Measurements from ENCODE around the gene KIF25. TPM values are rescaled to one million over a fixed set of nuclear protein-coding genes. Genes with fewer than 3 reads are reported as not detected.

The KIF25 gene
- total RNA-seq, 4 donors from 2014 or later, result 0.17 TPM; not detected in 3

DNA sequence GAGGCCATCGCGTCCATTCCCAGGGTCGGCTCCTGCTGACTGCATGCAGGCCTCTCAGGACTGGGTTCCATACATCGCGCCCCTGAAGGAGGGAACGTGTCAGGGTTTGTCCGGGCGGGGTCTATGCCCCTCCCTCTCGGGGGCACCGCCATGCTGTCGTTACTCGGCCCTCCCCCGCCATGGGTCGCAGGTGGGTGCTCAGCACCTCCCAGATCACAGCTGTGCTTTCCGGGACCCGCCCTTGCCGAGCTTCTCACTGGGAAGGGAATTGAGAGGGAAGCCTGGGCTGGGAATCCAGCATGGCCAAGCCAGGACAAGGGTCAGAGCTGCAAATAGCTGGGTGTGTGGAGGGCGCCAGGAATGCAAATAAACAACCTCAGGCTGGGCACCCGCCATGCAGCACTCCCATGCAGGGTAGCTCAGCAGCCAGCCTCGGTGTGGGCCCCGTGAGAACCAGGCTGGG lies 81.5 kb downstream of the KIF25 start, which contains the start of gene FRMD1:
FRMD1 (minus strand) TSS at position 270 of the 463 bp plus-strand sequence; CDS start at position 152, 118 bp downstream.
- Histone ChIP-seq H3K4me3 (no peak within 1 kb of the TSS), H3K27me3 (peaks cover 0 to 5% (median 0%) of the 10 kb centered on the region in 4 donors), H3K4me1 (peaks cover 0 to 7% (median 0%) of the 10 kb centered on the region in 4 donors), H3K36me3 (no peaks in the 10 kb centered on the region), H3K9me3 (no peaks in the 10 kb centered on the region), H3K27ac (replicated peaks in 1 of 4) (no peak within 1 kb of the TSS)
- intact Hi-C loops (cut with DNase I), result no loop called here
- WGBS, result 86% methylated on average over 20 of the region's 21 CpGs
- TF ChIP-seq, protein P1, sequence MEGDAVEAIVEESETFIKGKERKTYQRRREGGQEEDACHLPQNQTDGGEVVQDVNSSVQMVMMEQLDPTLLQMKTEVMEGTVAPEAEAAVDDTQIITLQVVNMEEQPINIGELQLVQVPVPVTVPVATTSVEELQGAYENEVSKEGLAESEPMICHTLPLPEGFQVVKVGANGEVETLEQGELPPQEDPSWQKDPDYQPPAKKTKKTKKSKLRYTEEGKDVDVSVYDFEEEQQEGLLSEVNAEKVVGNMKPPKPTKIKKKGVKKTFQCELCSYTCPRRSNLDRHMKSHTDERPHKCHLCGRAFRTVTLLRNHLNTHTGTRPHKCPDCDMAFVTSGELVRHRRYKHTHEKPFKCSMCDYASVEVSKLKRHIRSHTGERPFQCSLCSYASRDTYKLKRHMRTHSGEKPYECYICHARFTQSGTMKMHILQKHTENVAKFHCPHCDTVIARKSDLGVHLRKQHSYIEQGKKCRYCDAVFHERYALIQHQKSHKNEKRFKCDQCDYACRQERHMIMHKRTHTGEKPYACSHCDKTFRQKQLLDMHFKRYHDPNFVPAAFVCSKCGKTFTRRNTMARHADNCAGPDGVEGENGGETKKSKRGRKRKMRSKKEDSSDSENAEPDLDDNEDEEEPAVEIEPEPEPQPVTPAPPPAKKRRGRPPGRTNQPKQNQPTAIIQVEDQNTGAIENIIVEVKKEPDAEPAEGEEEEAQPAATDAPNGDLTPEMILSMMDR (IDR thresholded peaks at IDR 0.05), result no peak
- TF ChIP-seq POLR2A (IDR thresholded peaks at IDR 0.05; ENCODE audit: low read depth), result no peak
- DNase-seq (ENCODE audit: extremely low spot score), result no peak

DNA sequence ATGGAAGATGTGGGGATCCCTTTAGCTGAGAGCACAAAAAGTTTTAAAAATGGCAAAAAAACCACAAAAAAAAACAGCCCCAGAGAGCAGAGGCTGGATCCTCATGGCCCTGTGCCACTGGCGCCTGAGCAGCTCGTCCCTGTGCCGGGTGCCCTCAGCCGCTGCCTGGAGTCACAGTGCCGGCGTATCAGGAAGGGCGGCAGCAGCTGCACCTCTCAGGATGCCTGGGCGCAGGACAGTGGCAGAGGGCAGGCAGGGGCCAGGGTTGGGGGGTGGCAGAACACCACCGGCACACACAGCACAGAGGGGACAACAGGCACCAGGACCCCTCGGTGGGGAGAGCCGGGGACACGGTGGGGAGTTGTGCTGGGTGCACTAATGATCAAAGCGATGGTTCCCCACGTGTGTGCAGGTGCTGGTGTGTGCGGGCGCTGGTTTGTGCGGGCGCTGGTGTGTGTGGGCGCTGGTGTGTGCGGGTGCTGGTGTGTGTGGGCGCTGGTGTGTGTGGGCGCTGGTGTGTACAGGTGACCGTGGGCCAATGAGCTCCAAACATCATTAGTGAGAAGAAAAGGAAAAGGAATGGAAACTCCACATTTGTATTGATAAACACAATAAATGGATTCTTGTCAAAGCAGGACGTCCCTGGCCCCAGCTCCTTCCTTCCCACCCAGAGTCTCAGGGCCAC lies 83.1 kb downstream of the KIF25 start:
- H3K9me3 ChIP-seq, result no peaks in the 10 kb centered on the region
- H3K27me3 ChIP-seq, result peaks cover 0 to 3% (median 0%) of the 10 kb centered on the region in 4 donors
- no peak for TF ChIP-seq POLR2AphosphoS5 (IDR thresholded peaks at IDR 0.05)
- TF ChIP-seq, protein P1 (IDR thresholded peaks at IDR 0.05), result no peak
- no peak for TF ChIP-seq POLR2A (IDR thresholded peaks at IDR 0.05; ENCODE audit: low read depth)
- no peak for TF ChIP-seq EP300 (IDR thresholded peaks at IDR 0.05)
- no peaks in the 10 kb centered on the region for H3K36me3 ChIP-seq
- no peak overlapping the region for H3K27ac ChIP-seq (replicated peaks in 1 of 4)
- H3K4me3 ChIP-seq, result no peak overlapping the region
- intact Hi-C loops (cut with DNase I), result no loop called here
- H3K4me1 ChIP-seq, result peaks cover 0 to 7% (median 0%) of the 10 kb centered on the region in 4 donors
- no peak for DNase-seq (ENCODE audit: extremely low spot score)
- 88% methylated on average over 24 of the region's 24 CpGs for WGBS

DNA sequence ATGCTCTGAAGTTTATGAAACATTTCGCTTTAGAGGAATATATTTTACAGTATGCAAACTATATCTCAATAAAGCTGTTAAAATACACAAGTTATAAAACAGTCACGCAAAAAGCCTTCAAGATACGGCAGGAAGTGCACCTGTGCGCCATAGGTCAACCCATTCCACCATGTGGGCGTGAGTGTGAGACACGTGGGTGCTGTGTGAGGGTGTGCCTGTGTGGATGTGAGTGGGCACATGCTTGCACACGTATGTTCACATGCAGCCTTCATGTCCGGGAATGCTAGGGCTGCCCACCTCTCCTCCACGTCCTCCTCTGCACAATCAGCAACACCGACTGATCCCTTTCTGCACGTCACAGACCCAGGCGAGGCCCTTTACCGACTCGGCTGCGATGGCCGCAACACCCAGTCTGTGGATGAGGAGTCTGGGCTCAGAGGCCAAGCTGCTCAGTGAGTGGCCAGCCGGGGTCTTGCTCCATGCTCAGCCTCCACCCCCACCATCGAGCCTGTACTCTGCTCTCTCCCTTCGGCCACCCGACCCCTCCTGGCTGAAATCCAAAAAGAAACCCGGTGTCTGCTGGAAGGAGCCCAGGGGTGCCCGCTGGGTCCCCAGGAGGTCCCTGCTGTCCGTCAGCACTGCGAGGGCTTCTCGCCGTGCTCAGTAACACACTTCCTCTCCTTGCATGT lies 84.5 kb downstream of the KIF25 start:
- Histone ChIP-seq H3K27ac (replicated peaks in 1 of 4) (no peak overlapping the region), H3K4me3 (no peak overlapping the region), H3K4me1 (peaks cover 0 to 7% (median 0%) of the 10 kb centered on the region in 4 donors), H3K27me3 (peaks cover 0 to 3% (median 0%) of the 10 kb centered on the region in 4 donors), H3K9me3 (no peaks in the 10 kb centered on the region), H3K36me3 (no peaks in the 10 kb centered on the region)
- TF ChIP-seq POLR2A (IDR thresholded peaks at IDR 0.05; ENCODE audit: low read depth) (no peak), POLR2AphosphoS5 (IDR thresholded peaks at IDR 0.05) (no peak), EP300 (IDR thresholded peaks at IDR 0.05) (no peak)
- TF ChIP-seq, protein P1 (IDR thresholded peaks at IDR 0.05), result no peak
- intact Hi-C loops (cut with DNase I), result no loop called here
- no peak for DNase-seq (ENCODE audit: extremely low spot score)
- 87% methylated on average over 26 of the region's 26 CpGs for WGBS

DNA sequence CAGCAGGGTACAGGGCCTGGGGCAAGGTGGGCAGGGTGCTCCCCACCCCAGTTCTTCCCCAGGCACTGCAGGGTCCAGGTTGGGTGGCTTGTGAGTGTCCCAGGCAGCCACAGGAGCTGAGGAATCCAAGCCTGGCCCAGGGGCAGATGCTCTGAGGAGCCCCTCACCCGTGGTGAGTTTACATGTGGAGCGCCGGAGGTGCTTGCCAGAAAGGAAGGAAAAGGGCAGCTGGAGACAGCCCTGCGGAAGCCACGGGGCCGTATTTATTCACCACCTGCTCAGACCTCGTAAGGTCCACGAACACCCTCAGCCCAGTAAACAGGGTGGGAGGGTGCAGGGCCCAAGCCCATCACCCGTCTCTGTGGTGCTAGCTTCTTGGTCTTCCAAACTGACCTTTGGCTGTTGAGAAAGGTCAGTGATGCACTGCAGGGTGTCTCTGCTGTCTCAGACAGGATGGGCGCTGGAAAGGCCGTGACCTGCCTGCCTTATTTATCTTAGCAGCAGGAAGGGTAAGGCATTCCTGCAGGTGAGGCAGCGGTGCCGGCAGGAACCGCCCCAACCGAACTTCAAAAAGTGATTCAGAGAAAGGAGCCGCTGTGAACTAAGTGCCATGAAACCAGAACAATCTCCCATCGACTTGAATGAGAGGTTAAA lies 85.5 kb downstream of the KIF25 start:
- Histone ChIP-seq H3K9me3 (no peaks in the 10 kb centered on the region), H3K27me3 (peaks cover 0 to 3% (median 0%) of the 10 kb centered on the region in 4 donors), H3K4me3 (no peak overlapping the region), H3K27ac (replicated peaks in 1 of 4) (no peak overlapping the region), H3K36me3 (no peaks in the 10 kb centered on the region), H3K4me1 (peaks cover 4 to 7% (median 6%) of the 10 kb centered on the region in 4 donors)
- intact Hi-C loops (cut with DNase I), result no loop called here
- TF ChIP-seq EP300 (IDR thresholded peaks at IDR 0.05) (no peak), POLR2AphosphoS5 (IDR thresholded peaks at IDR 0.05) (no peak)
- DNase-seq (ENCODE audit: extremely low spot score), result no peak
- 73% methylated on average over 17 of the region's 17 CpGs for WGBS

DNA sequence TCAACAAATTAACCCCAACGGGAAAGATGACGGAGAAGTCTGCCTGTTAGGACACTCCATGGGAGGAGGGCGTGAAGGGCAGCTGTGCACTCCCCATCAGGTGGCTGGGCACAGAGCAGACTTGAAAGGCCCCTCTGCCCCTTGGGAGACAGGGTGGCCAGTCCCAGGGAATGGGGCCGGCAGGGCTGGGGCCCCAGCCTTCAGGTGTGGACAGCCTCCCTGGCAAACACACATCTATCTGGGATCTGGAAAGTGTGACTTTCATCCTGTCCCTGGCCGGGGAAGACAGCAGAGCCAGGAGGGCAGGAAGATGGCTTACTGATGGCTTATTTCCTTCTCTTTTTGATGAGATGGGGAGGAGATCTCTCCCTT lies 86.0 kb downstream of the KIF25 start:
- Histone ChIP-seq H3K27ac (replicated peaks in 1 of 4) (no peak overlapping the region), H3K27me3 (peaks cover 0 to 3% (median 0%) of the 10 kb centered on the region in 4 donors)

More for the DNA sequence above, 86.0 kb downstream of the KIF25 start:
- no peak for DNase-seq (ENCODE audit: extremely low spot score)
- no peaks in the 10 kb centered on the region for H3K9me3 ChIP-seq
- no peaks in the 10 kb centered on the region for H3K36me3 ChIP-seq
- H3K4me1 ChIP-seq, result peaks cover 9 to 12% (median 11%) of the 10 kb centered on the region in 4 donors
- intact Hi-C loops (cut with DNase I), result no loop called here
- 74% methylated on average over 3 of the region's 5 CpGs for WGBS
- TF ChIP-seq POLR2A (IDR thresholded peaks at IDR 0.05; ENCODE audit: low read depth) (no peak), POLR2AphosphoS5 (IDR thresholded peaks at IDR 0.05) (no peak), EP300 (IDR thresholded peaks at IDR 0.05) (no peak)
- TF ChIP-seq, protein P1 (IDR thresholded peaks at IDR 0.05), result no peak
- no peak overlapping the region for H3K4me3 ChIP-seq
